Uterus (tissue), 2 donors: ENCODE data around the gene ERI3.

ENCODE experiments used
- CTCF ChIP-seq, 4 experiments: fragments of 200-600 bp in 2 of 4; fragments of 450-650 bp in 2 of 4; sonication (generic) in 2 of 4; IDR thresholded peaks; one replicate each; pipeline ENCODE4 v1.5.1; 2016 to 2019; ENCODE audit warnings: antibody characterized with exemption in 4 of 4, mild to moderate bottlenecking in 2 of 4, moderate library complexity in 1 of 4
- POLR2A ChIP-seq, 2 donors: fragments of 450-650 bp; IDR thresholded peaks; one replicate each; pipeline ENCODE4 v1.6.1; 2016; ENCODE audit warnings: antibody characterized with exemption in 2 of 2, mild to moderate bottlenecking in 1 of 2, moderate library complexity in 1 of 2

- TF ChIP-seq CTCF (IDR thresholded peaks at IDR 0.05) (no peak), POLR2A (IDR thresholded peaks at IDR 0.05) (no peak)
Observed at GRCh38 chr1:44208226-44208625, 146.8 kb downstream of the ERI3 start.
